ENCODE measurements around the gene PDE4A.
"Not testable (repeated sequence)": the region's sequence is repeated elsewhere in the genome, so short reads cannot be mapped to it uniquely, and the experiment has no call there.

PDE4A gene

DNA sequence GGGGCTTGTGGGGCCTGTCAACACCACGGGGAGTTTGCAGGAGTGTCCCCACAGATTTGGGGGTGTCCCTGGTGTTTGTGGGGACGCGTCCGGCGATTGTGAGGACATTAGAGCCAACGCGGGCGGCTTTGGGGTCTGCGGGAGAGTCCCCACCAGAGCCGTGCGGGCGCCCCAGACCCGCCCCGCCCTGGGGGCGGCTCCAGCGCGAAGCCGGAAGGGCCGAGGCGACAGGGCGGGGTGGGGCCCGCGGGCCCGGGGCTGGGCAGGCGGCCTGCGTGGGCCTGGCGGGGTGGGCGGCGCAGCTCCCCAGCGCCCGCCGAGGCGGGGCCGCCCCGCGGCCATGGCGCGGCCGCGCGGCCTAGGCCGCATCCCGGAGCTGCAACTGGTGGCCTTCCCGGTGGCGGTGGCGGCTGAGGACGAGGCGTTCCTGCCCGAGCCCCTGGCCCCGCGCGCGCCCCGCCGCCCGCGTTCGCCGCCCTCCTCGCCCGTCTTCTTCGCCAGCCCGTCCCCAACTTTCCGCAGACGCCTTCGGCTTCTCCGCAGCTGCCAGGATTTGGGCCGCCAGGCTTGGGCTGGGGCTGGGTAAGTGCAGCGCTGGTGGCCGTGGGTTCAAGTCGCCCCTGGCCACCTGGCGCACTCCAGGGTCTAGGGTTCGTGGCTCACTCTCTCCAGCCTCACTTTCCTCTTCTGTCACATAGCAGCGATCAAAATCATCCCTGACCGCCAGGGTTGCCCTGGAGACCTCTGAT lies 10.3 kb downstream of the PDE4A start:
- FAIRE-seq, result no peak

DNA sequence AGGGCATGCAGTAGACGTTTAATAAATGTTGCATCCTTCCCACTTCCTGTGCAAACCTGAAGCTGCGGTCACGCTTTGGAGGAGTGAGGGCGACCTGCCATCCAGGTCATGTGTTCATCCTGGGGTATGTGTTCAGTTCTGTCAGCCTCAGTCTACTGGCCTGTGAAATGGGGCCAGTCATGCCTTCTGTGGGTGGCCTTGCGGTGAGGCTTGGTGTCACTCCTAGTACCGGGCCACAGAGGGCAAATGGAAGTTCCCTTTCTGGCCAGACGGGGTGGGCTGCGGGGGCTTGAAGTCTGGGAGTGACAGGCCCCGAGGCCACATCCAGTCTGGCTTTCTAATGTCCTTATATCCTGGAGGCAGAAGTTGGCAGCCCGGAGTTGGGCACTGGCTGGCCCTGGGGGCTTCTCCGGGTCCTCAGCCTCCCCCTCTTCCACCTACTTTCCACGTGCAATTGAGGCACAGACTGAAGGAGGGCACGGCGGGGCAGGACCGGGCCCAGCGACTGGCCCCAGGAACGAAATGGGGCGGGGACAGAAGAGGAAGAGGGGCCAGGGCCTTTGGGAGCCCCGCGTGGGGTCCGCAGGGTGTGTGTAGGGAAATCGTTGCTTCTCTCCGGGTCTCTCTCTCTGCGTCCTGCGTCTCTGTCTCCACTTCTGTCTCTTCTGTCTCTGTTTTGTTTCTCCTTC lies 11.1 kb downstream of the PDE4A start:
- no peak for FAIRE-seq

DNA sequence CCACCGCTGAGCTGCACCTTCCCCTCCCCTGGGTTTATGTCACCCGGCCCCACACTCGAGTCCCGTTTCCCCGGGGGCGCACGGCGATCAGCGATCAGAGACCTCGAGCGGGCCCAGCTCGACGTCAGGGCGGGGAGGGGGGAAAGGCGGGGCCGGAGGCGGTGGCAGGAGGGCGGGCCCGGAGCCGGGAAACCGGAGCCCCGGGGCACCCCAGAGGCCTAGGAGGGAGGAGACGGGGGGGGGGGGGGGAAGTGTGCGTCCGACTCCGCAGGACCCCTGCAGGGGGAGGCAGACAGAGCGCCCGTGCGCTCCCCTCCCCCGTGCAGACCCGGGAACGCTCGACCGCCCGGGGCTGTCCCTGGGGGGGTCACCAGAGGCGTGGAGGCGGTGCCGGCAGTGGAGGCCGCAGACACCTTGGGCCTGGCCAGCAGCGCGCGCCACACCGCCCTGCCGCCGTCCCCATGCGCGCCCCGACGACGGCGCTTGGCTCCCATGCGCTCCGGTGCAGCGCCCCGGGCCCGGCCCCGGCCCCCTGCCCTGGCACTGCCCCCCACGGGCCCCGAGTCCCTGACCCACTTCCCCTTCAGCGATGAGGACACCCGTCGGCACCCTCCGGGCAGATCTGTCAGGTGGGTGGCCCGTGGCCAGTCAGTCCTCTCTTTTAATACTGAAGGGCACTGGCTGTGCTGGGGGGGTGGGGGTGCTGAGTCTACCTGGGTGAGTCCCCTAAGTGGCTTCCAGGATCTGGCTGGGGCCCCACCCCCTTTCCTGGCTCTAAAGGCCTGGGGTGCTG lies 11.8 kb downstream of the PDE4A start:
- FAIRE-seq, result no peak

DNA sequence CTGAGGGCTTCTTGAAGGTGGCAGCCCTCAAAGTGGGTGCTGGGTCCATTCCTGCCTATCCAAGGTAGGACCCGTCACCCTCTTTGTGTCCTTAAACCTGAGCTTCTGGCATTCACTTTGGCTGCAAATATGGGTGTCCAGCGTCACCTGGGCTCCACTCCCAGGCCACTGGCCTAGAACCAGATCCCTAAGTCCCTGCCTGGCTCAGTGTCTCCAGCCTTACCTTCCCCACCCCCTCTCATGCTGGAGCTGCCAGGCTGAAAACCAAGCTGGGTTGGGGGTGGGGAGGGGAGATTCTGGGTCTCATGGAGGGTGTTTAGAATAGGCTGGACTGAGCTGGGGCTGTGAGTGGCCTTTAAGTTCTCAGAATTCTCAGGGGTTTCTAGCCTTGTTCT lies 12.4 kb downstream of the PDE4A start:
- no peak for FAIRE-seq

DNA sequence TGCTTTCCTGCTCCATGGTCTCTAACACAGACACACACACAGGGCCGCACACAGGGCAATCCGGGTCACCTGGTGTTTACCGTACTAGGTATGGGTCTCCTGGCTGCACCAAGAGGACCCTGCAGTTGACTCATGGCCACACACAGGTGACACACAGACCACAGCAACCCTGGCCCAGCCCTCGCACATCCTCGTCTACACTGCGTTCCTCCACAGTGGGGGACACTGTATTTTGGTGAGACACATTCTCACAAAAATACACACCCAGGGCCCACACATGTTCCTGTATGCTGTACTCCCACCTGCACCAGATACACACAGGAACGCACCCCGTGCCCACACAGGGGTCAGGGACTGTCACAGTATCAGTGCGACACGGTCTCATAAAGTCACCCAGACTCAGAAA lies 12.8 kb downstream of the PDE4A start:
- FAIRE-seq, result no peak

DNA sequence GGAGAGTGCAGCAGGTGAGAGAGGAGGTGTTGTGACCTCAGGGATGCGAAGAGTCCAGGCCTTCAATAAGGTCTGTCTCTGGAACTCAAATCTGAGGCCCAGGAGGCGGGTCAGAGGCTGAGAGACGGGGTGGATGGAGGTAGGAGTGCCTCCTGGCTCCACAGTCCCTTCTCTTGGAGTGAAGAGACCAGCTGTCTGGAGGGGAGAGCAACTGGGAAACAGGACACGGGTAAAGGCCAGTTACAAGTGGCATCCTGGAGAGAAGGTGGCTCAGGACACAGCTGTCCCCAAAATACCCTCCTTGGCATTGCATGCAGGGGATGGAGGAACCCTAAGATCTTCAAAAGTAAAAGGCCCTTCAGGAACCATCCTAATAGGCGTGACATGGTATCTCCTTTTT lies 19.2 kb downstream of the PDE4A start:
- FAIRE-seq, result no peak

DNA sequence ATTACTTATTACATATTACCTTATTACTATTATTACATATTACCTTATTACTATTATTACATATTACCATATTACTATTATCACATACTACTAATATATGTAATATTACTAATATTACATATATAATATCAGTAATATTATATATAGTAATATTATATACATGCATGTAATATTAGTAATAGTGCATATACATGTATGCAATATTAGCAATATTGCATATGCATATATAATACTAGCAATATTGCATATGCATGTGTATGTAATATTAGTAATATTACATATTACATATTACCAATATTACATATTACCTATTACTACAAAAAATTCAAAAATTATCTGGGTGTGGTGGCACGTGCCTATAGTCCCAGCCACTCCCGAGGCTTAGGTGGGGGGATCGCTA lies 22.4 kb downstream of the PDE4A start:
- FAIRE-seq, result peak; percentile 45

DNA sequence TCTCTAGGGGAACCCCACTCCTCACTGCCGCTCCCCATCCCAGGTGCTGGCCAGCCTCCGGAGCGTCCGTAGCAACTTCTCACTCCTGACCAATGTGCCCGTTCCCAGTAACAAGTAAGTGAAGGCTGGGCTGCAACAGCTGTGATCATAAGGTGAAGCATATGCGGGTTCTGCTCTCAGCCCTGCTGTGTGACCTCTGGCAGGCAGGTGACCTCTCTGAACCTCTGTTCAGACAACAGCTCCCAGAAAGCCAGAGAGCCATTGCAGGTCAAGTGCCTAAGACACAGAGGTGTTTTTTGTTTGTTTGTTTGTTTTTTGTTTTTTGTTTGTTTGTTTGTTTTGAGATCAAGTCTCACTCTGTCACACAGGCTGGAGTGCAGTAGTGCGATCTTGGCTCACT lies 28.7 kb downstream of the PDE4A start:
- no peak for FAIRE-seq

DNA sequence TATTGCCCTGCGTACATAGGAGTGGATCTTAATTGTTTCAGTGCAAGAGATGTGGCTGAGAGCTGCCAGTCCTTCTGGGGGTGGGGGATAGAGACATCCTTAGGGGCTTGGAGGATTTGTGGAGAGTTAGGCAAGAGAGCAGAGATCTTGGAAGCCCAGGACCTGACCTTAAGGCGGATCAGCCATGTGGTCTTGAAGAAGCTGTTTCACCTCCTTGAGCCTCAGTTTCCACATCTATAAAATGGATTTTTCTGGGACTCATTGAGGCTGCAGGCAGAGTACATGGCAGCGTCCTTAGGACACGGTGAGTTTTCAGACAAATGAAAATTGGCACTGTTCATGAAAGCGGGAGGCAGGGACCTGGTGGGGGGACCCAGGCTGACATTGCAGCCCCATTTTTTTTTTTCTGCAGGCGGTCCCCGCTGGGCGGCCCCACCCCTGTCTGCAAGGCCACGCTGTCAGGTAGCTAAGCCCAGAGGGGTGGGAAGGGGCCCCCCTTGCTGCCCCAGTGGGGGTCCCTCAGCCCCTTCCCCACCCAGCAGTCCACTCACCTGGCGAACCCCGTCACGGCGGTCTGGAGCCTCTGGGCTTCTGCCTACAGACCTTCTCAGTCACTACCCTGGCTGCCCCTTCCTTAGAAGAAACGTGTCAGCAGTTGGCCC lies 30.0 kb downstream of the PDE4A start:
- no peak for FAIRE-seq

DNA sequence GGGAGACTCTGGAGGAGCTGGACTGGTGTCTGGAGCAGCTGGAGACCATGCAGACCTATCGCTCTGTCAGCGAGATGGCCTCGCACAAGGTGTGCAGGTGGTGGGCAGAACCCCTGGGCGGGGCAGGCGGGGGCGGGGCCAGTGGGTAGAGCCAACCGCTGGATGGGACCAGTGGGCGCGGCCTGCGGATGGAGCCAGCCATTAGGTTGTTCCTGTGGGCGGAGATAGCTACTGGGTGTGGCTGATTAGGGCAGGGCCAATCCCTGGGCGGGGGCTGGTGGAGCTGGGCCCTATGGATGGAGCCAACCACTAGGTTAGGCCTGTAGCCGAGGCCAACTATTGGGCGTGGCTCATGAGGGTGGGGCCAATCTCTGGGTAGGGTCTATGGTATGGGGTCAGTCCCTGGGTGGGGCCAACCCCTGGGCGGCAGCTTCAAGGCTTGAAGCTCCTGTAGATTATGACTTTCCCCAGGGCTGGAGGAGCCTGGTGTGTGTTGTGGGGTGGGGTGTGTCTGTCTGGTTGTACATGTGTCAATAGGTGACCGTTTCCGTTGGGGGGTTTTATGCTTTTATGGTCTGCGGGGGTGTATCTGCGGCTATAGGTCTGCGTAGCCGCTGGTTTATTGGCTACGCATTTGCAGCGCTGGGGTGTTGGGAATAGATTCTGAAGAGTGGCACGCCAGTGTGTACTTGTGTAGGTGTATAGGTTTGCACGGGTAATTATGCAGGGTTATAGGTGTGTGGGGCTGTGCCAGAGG lies 30.7 kb downstream of the PDE4A start:
- FAIRE-seq, result no peak

DNA sequence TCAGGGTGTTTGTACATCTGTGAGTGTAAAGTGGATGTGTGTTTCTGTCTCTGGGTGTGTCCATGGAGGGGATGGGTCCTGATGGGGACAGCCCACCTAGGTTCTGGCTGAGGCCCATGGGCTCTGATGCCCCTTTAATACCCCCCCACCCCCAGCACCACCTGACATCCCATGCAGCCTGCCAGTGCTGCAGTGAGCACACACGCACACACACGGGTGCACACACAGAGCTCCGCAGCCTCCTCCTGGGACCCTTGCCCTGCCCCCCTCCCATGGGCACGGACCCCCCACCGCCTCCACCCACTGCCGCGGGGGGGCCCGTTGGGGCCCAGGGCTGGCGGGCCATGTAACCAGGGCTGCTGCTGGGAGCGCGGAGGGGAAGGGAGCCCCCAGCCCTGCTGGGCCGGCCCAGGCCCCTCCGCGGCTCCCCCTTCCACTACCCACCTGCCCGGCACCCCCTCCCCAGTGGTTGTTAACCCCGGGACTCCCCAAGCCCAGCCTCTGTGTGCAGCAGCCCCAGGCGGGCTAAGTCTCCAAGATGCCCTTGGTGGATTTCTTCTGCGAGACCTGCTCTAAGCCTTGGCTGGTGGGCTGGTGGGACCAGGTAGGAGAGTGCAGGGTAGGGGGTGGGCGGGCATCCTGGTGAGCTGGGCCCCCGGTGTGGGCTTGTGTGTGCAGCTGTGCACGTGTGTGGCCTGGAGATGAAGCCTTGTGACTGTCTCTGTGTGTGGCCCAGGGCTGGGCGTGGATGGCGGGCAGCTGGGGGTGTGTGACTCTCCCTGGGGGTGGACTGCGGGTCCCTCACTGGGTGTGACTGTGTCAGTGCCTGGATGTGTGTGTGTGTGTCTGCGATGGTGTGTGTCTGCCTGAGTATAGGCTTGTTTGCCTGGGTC lies 32.6 kb downstream of the PDE4A start:
- no peak for FAIRE-seq

DNA sequence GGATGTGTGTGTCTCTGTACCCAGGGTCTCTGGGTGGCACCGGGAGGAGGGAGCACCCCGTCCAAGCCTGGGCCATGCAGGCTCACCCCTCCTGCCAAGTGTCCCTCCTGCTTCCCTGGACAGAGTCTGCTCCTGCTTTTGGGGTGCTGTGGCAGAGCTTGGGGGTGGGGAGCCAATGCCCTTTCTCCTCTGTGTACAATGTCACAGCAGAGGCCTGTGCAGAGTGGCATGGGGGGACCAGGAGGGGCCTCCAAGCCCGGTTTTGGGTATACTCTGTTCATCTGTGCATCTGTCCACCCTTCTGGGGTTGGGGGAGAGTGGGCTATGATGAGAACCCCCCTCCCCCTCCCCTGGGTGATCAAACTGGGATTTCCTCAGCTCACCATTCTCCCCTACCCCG lies 33.5 kb downstream of the PDE4A start:
- no peak for FAIRE-seq

DNA sequence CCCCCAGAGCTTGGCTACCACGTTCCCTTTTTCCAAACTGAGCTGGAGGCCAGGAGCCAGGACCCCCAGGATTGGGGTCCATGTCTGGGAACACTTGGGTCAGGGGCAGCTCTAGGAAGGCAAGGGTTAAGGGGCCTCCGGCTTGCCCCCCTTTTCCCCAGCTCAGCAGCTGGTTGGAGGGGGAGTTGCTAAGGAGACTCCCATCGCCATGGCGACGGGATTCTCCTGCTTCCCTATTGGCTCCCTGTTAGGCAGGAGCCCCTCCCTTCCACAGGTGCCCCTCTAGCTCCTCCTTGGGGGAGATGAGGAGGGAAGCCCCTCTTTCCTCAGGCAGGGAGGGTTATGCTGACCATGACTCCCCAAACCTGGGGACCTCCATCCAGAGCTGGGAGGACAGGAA lies 33.9 kb downstream of the PDE4A start:
- no peak for FAIRE-seq

DNA sequence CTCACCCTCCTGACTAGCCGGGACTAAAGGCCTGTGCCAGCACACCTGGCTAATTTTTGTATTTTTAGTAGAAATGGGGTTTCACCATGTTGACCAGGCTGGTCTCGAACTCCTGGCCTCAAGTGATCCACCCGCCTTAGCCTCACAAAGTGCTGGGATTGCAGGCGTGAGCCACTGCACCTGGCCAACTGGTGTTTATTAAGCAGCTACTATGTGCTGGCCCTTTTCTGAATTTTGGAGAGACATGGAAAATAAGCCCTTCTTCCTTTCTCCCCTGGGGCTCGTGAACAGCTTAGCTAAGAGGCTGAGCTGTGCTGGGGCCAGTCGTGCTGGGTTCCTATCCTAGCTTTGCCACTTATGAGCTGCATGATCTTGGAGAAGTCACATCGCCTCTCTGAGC lies 38.4 kb downstream of the PDE4A start:
- not testable (repeated sequence) for FAIRE-seq

DNA sequence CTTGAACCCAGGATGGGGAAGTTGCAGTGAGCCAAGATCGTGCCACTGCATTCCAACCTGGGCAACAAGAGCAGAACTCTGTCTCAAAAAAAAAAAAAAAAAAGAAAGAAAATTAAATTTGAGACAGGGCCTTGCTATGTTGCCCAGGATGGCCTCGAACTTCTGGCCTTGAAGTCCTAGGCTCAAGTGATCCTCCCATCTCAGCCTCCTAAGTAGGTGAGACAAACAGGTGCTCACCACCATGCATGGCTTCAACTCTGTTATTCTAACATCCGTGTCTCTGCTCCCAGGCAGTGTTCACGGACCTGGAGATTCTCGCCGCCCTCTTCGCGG lies 40.3 kb downstream of the PDE4A start:
- no peak for FAIRE-seq

DNA sequence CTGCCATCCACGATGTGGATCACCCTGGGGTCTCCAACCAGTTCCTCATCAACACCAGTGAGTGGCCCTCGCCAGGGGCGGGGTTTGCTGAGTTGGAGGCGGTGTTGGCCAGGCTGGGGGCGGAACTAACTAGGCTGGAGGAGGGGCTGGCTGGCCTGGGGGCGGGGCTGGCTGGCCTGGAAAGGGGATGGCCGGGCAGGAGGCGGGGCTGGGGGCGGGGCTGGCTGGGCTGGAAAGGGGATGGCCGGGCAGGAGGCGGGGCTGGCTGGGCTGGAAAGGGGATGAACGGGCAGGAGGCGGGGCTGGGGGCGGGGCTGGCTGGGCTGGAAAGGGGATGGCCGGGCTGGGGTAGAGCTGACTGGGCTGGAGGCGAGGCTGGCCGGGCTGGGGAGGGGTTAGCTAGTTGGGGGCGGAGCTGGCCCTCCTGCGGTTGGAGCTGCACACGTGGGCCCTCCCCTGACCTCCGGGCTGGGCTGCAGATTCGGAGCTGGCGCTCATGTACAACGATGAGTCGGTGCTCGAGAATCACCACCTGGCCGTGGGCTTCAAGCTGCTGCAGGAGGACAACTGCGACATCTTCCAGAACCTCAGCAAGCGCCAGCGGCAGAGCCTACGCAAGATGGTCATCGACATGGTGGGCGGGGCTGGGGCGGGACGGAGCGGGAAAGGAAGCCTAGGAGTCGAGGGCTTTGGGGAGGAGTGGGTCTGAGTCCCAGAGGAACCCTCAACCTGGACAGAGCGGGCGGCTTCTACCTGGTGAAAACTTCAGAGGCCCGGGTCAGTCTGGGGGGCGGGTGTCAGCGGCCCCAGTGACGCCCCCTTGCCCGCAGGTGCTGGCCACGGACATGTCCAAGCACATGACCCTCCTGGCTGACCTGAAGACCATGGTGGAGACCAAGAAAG lies 41.0 kb downstream of the PDE4A start:
- FAIRE-seq, result no peak

DNA sequence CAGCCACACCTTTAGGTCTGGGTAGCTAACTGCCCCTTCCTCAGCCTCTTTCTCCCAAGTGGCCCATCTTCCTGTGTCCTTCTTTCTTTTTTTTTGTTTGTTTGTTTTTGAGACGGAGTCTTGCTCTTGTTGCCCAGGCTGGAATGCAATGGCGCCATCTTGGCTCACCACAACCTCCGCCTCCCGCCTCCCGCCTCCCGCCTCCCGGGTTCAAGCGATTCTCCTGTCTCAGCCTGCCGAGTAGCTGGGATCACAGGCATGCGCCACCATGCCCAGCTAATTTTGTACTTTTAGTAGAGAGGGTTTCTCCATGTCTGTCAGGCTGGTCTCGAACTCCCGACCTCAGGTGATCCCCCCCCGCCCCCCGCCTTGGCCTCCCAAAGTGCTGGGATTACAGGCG lies 41.7 kb downstream of the PDE4A start:
- FAIRE-seq, result not testable (repeated sequence)

DNA sequence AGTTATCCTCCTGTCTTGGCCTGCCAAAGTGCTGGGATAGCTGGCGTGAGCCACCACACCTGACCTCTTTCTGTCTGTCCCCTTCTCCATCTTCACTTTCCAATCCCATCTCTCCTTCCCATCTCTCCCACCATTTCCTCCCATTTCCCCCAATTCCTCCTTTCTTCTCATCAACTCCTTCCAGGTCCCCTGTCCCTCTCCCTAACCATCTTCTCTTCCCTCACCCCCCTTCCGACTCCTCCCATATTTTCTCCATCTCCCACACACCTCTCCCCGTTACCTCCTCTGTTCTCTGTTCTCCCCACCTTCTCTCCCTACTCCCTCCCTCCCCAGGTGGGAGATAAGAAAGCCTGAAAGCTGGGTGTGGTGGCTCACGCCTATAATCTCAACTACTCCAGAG lies 42.2 kb downstream of the PDE4A start:
- FAIRE-seq, result no peak

DNA sequence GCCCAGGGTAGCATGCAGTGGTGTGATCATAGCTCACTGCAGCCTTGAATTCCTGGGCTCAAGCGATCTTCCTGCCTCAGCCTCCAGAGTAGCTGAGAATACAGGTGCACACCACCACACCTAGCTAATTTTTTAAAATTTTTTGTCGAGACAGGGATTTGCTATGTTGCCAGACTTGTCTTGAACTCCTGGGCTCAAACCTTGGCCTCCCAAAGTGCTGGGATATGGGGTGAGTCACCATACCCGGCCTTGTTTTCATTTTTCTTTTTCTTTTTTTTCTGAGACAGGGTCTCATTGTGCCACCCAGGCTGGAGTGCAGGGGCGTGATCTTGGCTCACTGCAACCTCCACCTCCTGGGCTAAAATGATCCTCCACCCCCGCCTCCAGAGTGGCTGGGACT lies 44.1 kb downstream of the PDE4A start:
- FAIRE-seq, result no peak

DNA sequence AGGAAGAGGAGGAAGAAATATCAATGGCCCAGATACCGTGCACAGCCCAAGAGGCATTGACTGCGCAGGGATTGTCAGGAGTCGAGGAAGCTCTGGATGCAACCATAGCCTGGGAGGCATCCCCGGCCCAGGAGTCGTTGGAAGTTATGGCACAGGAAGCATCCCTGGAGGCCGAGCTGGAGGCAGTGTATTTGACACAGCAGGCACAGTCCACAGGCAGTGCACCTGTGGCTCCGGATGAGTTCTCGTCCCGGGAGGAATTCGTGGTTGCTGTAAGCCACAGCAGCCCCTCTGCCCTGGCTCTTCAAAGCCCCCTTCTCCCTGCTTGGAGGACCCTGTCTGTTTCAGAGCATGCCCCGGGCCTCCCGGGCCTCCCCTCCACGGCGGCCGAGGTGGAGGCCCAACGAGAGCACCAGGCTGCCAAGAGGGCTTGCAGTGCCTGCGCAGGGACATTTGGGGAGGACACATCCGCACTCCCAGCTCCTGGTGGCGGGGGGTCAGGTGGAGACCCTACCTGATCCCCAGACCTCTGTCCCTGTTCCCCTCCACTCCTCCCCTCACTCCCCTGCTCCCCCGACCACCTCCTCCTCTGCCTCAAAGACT lies 46.9 kb downstream of the PDE4A start:
- no peak for FAIRE-seq

Data from endometrium (tissue), 2 donors.